Activated CD4-positive, alpha-beta T cell treated with anti-CD3 and anti-CD28 coated beads, Interleukin-2, amount 10 ng/mL, durations not matched to agents 24 days and 14 days (primary cell): ENCODE measurements around the gene SCAF8. TPM values are rescaled to one million over a fixed set of nuclear protein-coding genes. Genes with fewer than 3 reads are reported as not detected.

Experiments used
- DNase-seq: peaks from one replicate; pipeline ENCODE4 v3.0.0; 2022
- H3K27ac Mint-ChIP-seq: one replicate; pipeline ENCODE4 v1.8.0; 2022; ENCODE audit warnings: mild to moderate bottlenecking, mixed read lengths
- H3K27me3 Mint-ChIP-seq: one replicate; pipeline ENCODE4 v1.8.0; 2022; ENCODE audit warnings: mixed read lengths
- H3K36me3 Mint-ChIP-seq: one replicate; pipeline ENCODE4 v1.8.0; 2022; ENCODE audit warnings: low read depth, mild to moderate bottlenecking, mixed read lengths
- H3K4me1 Mint-ChIP-seq: one replicate; pipeline ENCODE4 v1.8.0; 2021; ENCODE audit warnings: mixed read lengths
- H3K4me3 Mint-ChIP-seq: one replicate; pipeline ENCODE4 v1.8.0; 2022; ENCODE audit warnings: mild to moderate bottlenecking, moderate library complexity, mixed read lengths
- H3K9me3 Mint-ChIP-seq: one replicate; pipeline ENCODE4 v1.8.0; 2021; ENCODE audit warnings: mixed read lengths
- intact Hi-C: fragments of 100-400 bp; cut with micrococcal nuclease; formaldehyde crosslinking; loops from one replicate; pipeline ENCODE4 v1.15.1; 2023
- total RNA-seq: library from RNA; stranded (reverse); gene quantifications from 2 replicates; pipeline ENCODE4 v1.2.3, GENCODE V29; 2022

SCAF8 gene
- total RNA-seq, 1 donor from 2014 or later, result 36.6 TPM

DNA sequence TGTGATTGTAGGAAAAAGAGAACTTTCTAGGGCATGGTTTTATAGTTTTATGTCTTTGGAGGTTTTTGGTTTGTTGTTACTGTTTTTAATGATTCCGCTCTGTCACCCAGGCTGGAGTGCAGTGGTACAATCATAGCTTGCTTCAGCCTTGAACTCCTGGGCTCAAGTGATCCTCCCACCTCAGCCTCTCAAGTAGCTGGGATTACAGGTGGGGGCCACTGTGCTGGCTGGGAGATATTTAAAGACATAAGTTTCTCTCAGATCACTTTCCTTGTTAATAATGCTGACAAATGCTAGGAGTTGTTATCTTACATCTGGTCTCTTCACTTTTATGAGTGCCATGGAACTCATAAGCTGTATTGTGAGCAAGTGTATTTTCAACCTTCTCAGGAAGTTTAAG lies 116.3 kb downstream of the SCAF8 start:
- Mint-ChIP-seq H3K4me3 (no peak overlapping the region), H3K4me1 (peaks cover 9% of the 10 kb centered on the region), H3K36me3 (peaks cover 22% of the 10 kb centered on the region), H3K27me3 (no peaks in the 10 kb centered on the region), H3K27ac (no peak overlapping the region), H3K9me3 (no peaks in the 10 kb centered on the region)
- intact Hi-C loops, result no loop called here
- DNase-seq, result no peak

DNA sequence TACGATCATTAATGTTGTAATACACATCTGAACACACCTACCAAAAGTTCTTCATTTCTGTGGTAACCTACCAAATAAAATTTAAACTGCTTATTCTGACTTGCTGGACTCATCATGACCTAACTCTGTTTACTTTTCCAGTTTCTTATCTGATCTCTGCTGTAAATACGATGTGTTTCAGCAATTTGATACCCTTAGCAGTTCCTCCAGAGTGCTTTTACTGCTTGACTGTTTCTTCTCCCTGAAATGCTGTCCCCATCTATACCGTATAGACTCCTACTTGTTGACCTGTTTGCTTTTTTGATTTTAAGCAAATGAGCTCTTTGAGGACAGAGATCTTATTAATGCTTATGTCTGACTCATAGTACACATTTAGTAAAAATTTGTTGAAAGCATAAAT lies 119.5 kb downstream of the SCAF8 start:
- intact Hi-C loops, result no loop called here
- Mint-ChIP-seq H3K4me3 (no peak overlapping the region), H3K9me3 (no peaks in the 10 kb centered on the region), H3K27me3 (no peaks in the 10 kb centered on the region), H3K36me3 (peaks cover 18% of the 10 kb centered on the region), H3K27ac (no peak overlapping the region), H3K4me1 (peaks cover 7% of the 10 kb centered on the region)
- no peak for DNase-seq

DNA sequence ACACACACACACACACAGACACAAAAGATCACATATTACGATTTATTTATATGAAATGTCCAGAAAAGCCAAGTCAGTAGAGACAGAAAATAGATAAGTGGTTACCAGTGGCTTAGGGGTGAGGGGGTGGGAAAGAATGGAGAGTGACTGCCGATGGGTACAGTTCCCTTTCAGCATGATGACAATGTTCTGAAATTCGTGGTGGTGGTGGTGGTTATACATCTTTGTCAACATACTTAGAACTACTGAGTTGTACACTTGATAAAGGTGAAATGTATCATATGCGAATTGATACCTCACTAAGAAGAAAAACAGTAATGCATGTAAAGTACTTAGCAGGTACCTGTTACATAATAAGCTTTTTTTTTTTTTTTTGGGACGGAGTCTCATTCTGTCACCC lies 124.3 kb downstream of the SCAF8 start:
- intact Hi-C loops, result no loop called here
- no peak for DNase-seq
- Mint-ChIP-seq H3K27ac (no peak overlapping the region), H3K27me3 (no peaks in the 10 kb centered on the region), H3K36me3 (peaks cover 4% of the 10 kb centered on the region), H3K9me3 (no peaks in the 10 kb centered on the region), H3K4me1 (peaks cover 2% of the 10 kb centered on the region), H3K4me3 (no peak overlapping the region)

DNA sequence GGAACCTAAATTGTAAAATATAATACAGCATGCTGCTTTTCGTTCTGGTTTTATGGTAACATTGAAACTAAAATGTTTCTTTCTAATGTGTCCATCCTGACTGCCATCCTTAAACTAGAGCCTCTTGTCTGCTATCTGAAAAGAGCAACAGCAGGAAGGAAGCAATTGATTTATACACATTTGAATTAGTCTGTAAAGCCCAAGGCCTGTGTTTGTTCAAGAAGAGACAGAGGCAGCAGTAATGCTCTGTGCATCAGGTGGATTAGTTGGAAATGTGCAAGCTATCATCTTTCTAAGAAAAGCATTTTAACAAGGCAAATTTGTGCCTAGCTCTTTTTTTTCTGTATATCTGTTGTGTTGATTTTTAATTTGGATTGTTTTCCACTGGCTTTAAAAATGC lies 128.6 kb downstream of the SCAF8 start:
- no peak overlapping the region for H3K27ac Mint-ChIP-seq
- no peaks in the 10 kb centered on the region for H3K36me3 Mint-ChIP-seq
- peaks cover 3% of the 10 kb centered on the region for H3K4me1 Mint-ChIP-seq
- H3K9me3 Mint-ChIP-seq, result no peaks in the 10 kb centered on the region
- intact Hi-C loops, result no loop called here
- no peak for DNase-seq
- no peak overlapping the region for H3K4me3 Mint-ChIP-seq
- H3K27me3 Mint-ChIP-seq, result no peaks in the 10 kb centered on the region

DNA sequence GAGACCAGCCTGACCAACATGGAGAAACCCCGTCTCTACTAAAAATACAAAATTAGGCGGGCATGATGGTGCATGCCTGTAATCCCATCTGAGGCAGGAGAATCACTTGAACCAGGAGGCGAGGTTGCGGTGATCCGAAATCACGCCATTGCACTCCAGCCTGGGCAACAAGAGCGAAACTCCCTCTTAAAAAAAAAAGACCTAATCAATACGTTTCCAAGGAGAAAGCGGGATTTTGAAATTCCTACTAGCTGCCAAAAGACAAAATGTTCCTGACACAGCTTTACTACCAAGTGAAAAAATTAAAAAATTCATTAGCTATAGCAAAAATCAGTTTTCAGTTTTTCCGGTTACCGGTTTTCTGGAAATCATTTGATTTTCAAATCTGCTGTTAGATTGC lies 129.3 kb downstream of the SCAF8 start:
- H3K27me3 Mint-ChIP-seq, result no peaks in the 10 kb centered on the region
- DNase-seq, result peak; percentile 16
- H3K36me3 Mint-ChIP-seq, result no peaks in the 10 kb centered on the region
- H3K4me1 Mint-ChIP-seq, result peaks cover 3% of the 10 kb centered on the region
- H3K4me3 Mint-ChIP-seq, result no peak overlapping the region
- H3K9me3 Mint-ChIP-seq, result no peaks in the 10 kb centered on the region
- no peak overlapping the region for H3K27ac Mint-ChIP-seq
- intact Hi-C loops, result no loop called here

DNA sequence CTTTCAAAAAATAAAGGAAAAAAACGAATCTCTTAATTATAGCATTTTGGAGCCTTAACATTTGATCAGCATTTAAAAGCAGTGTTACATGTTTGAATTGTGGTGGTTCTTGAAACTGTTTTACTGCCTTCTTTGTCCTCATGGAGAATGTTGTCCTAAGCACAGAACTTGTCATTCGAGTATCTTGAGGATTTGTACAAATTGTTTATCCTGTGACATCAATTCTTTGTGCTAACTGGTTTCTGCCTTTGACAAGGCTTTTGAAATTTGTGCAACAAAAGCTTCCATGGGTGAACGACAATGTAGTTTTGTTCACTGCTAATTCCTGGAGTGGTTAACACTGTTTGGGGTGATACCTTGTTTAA lies 130.8 kb downstream of the SCAF8 start:
- DNase-seq, result peak; percentile 23
- no peak overlapping the region for H3K27ac Mint-ChIP-seq
- no peaks in the 10 kb centered on the region for H3K9me3 Mint-ChIP-seq
- H3K4me1 Mint-ChIP-seq, result peaks cover 3% of the 10 kb centered on the region
- no peaks in the 10 kb centered on the region for H3K36me3 Mint-ChIP-seq
- no peak overlapping the region for H3K4me3 Mint-ChIP-seq
- no peaks in the 10 kb centered on the region for H3K27me3 Mint-ChIP-seq
- intact Hi-C loops, result no loop called here

DNA sequence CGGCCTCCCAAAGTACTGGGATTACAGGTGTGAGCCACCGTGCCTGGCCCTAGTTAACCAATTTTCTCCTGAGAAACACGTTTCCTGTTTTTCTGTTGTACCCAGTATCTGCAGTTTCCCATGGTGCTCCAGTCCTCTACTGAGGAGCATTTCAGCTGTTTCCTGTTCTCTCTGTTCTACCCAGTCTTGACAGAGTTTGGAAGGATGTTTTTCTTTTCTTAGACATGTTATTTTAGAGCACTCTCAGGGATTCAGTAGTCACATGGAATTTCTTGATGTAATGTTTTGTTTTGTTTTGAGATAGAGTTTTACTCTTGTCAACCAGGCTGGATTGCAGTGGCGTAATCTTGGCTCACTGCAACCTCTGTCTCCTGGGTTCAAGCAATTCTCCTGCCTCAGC lies 132.1 kb downstream of the SCAF8 start:
- Mint-ChIP-seq H3K4me3 (no peak overlapping the region), H3K27me3 (no peaks in the 10 kb centered on the region), H3K36me3 (no peaks in the 10 kb centered on the region), H3K9me3 (no peaks in the 10 kb centered on the region), H3K4me1 (peaks cover 3% of the 10 kb centered on the region), H3K27ac (no peak overlapping the region)
- intact Hi-C loops, result no loop called here
- no peak for DNase-seq

DNA sequence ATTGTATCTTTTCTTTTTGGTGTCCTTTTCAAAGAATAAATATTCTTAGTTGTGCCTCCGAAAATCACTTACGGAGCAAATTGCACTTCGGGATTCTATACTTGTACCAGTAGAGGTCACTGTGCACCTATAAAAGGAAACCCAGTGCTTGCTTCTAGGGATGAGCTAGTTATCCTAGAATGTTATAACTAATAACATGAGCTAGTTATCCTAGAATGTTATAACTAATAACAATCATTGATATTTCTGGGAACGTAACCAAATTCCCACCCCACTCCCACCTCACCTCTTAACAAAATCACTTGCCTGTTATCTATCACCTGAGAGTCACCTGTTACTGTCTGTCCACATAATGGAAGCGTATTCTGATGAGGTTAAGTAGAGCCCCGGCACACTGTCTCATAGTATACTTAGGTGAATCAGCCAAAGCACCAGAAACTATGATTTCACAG lies 135.0 kb downstream of the SCAF8 start:
- H3K4me1 Mint-ChIP-seq, result peaks cover 3% of the 10 kb centered on the region
- H3K27me3 Mint-ChIP-seq, result no peaks in the 10 kb centered on the region
- H3K9me3 Mint-ChIP-seq, result no peaks in the 10 kb centered on the region
- H3K27ac Mint-ChIP-seq, result no peak overlapping the region
- no peak overlapping the region for H3K4me3 Mint-ChIP-seq
- no peak for DNase-seq
- H3K36me3 Mint-ChIP-seq, result no peaks in the 10 kb centered on the region
- intact Hi-C loops, result loop anchor here (1.0 kb wide), 1 partner anchor 306 kb away; no protein-coding TSS in a partner anchor

DNA sequence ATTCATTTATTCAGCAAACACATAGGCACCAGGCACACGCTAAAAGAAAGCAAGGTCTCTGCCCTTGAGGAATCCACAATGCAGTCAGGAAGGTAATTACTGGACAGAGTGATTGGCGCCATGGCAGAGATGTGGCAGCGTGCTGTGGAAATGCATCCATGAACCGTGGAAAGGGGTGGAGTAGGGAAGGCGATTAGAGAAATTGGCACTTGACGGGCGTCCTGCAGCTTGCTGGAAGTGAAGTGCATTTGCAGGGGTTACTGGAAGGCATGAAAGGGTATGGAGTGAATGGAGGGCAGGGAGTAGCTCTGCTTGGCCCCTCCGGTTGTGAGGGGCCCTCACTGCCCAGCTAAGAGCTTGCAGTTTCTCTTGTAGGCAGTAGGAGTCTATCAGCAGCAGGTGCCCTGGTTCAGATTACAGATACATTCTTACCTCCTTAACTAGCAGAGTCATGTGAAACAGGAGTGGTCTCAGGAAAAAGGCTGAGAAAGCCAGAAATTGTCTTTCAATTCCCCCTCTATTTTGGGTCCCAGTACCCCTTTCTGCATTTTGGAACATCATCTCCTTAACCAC lies 139.4 kb downstream of the SCAF8 start:
- H3K4me1 Mint-ChIP-seq, result no peaks in the 10 kb centered on the region
- H3K9me3 Mint-ChIP-seq, result no peaks in the 10 kb centered on the region
- H3K27ac Mint-ChIP-seq, result no peak overlapping the region

DNA sequence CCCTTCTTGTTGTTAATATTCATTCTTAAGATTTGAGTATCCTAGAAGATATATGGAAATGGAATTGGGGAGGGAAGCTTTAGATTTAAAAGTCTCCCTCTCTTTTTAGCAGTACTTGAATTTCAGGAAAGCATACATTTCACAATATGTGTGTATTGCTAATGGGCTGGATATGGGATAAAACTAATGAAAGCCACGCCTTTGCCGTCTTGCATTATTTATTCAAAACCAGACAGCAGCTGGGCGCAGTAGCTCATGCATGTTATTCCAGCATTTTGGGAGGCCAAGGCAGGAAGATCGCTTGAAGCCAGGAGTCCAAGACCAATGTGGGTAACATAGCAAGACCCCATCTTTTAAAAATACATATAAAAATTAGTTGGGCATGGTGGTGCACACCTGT lies 140.3 kb downstream of the SCAF8 start:
- DNase-seq, result no peak
- Mint-ChIP-seq H3K27me3 (no peaks in the 10 kb centered on the region), H3K27ac (no peak overlapping the region), H3K4me3 (no peak overlapping the region), H3K4me1 (no peaks in the 10 kb centered on the region), H3K36me3 (no peaks in the 10 kb centered on the region), H3K9me3 (no peaks in the 10 kb centered on the region)
- intact Hi-C loops, result no loop called here

More for the DNA sequence above, 139.4 kb downstream of the SCAF8 start:
- intact Hi-C loops, result no loop called here
- Mint-ChIP-seq H3K27me3 (no peaks in the 10 kb centered on the region), H3K36me3 (no peaks in the 10 kb centered on the region), H3K4me3 (no peak overlapping the region)
- DNase-seq, result no peak

DNA sequence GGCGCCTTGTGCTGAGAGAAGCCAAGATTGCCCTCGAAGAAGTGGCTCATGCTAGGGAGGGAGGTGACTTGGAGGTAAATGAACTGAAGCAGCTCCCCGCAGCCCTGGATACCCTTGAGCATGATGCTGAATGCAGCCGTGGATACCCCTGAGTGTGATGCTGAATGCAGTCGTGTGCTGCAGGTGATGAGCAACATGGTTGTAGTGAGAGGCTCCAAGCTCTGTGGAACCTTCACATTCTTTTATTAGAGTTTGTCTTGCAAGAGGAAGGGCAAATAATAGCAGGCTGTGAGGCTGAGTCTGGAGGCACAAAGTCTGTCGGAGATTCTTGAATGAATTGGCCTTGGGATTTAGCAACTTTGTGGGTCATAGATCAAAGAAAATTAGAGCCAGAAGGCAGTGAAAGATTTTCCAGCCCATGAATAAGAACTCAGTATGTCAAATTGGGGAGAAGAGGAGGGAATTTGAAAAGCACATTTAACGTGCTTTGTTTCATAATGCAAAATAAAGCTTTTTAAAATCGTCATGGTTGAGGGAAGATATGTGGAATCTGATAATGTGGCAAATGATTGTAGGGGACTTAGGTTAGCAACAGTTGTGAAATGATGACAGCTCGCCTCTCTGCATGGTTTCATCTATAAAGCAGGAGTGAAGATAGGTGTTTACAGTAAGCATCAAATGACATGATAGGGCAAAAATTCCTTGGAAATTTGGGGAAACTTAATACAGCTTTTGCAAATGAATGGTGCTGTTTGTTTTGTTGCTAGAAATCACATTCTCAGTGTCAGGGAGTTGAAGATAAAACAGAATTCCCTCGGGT lies 141.8 kb downstream of the SCAF8 start:
- Mint-ChIP-seq H3K4me1 (no peaks in the 10 kb centered on the region), H3K27ac (no peak overlapping the region), H3K36me3 (no peaks in the 10 kb centered on the region), H3K27me3 (no peaks in the 10 kb centered on the region), H3K9me3 (no peaks in the 10 kb centered on the region), H3K4me3 (no peak overlapping the region)
- intact Hi-C loops, result no loop called here
- DNase-seq, result no peak

DNA sequence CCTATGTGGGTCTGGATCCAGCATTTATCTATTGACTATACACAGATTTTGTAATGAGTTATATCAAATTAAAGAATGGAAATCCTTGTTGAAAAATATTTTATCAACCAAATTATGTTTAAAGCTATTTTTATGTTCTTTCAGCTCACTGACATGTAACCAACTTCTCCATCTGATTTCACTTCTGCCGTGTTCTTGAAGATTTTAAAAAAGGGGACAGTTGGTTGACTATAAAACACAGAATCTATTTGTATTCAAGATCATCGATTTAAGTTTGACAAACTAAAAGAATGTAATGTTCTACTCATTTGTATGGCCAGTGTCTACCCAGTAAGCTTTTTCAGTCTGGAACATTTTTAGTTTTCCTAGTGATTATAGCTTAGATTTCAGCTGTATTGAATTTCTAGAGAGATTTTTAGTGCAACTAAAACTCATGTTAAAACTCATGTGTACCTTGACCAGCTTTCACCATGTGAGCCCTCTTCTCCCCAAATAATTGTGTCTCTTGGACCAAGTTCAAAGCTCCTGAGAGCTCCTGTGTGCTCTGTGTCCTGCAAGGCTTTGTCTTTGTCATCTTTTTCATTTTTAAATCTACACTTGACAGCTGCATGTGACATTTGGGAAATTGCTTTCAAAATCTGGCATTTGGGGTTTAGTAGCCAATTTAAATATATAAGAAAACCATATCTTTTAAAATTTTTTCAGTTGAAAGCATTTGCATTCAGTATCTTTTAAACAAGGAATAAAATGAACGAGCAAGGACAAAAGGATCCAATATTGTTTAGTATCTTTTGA lies 143.5 kb downstream of the SCAF8 start:
- H3K9me3 Mint-ChIP-seq, result no peaks in the 10 kb centered on the region

DNA sequence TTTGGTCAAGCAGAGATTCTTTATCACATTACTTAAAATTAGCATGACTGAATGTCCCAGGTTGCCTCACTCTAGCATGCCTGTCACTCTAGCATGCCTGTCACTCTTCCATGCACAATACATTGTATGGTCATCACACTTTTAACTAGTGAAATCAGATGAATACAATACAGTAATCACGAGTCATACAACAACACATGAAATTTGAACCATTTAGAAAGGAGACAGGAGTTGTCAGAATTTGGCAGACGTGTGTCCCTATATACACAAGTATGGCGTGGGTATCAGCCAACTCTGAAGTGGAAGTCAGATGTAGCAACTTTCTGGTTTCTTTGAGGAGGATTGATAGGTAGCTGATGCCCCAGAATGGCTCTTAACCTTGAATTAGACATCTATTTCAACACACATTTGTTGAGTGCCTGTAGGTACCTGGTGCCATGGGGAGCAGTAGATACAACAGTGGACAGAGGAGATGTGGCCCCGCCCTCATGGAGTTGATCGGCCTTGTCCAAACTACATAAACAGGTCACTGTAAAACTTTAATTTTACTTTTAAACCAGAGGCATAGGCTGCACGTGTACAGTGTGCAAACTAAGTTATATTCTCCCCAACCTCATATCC lies 145.8 kb downstream of the SCAF8 start:
- Mint-ChIP-seq H3K36me3 (no peaks in the 10 kb centered on the region), H3K4me1 (no peaks in the 10 kb centered on the region), H3K9me3 (no peaks in the 10 kb centered on the region), H3K4me3 (no peak overlapping the region), H3K27me3 (no peaks in the 10 kb centered on the region), H3K27ac (no peak overlapping the region)
- DNase-seq, result no peak
- intact Hi-C loops, result no loop called here

More for the DNA sequence above, 143.5 kb downstream of the SCAF8 start:
- Mint-ChIP-seq H3K4me3 (no peak overlapping the region), H3K27me3 (no peaks in the 10 kb centered on the region), H3K36me3 (no peaks in the 10 kb centered on the region), H3K27ac (no peak overlapping the region), H3K4me1 (no peaks in the 10 kb centered on the region)
- DNase-seq, result no peak
- intact Hi-C loops, result no loop called here

DNA sequence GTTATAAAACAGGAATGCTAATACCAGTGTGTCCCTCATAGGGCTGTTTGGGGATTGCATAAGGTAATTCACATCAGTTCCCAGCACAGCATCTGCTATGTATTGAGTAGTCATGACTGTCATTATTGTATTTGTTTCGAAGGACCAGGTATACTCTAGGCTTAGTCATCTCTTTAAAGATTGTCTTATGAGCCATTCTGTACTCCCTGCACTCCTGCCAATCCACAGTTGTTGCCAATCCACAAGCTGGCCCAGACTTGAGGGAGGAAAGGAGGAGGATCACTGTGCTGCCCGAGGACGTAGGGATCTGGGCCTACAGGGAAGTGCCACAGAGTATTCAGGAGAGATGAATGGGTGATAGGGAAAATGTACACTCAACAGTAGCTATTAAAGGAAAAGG lies 148.9 kb downstream of the SCAF8 start:
- no peak for DNase-seq
- H3K27me3 Mint-ChIP-seq, result no peaks in the 10 kb centered on the region
- no peak overlapping the region for H3K27ac Mint-ChIP-seq
- no peaks in the 10 kb centered on the region for H3K9me3 Mint-ChIP-seq
- intact Hi-C loops, result no loop called here
- no peaks in the 10 kb centered on the region for H3K4me1 Mint-ChIP-seq
- no peak overlapping the region for H3K4me3 Mint-ChIP-seq
- H3K36me3 Mint-ChIP-seq, result peaks cover 2% of the 10 kb centered on the region
